SJCRH30 (cell line): ENCODE data around the gene DIO3. TPM values are rescaled to one million over a fixed set of nuclear protein-coding genes. Genes with fewer than 3 reads are reported as not detected.
"Not testable (repeated sequence)": the region's sequence is repeated elsewhere in the genome, so short reads cannot be mapped to it uniquely, and the experiment has no call there.

Experiments
- DNase-seq, 2 experiments: peaks; one replicate each; pipeline ENCODE4 v3.0.0-alpha.2; 2015 to 2020
- H3K27ac ChIP-seq: fragments of 250-450 bp; sonication (Bioruptor Pico); 2 replicates; pipeline ENCODE4 v1.5.1; 2020; ENCODE audit warnings: mild to moderate bottlenecking, moderate library complexity
- H3K27me3 ChIP-seq: fragments of 250-450 bp; sonication (Bioruptor Pico); 2 replicates; pipeline ENCODE4 v1.5.1; 2020; ENCODE audit warnings: mild to moderate bottlenecking, moderate library complexity
- H3K36me3 ChIP-seq: fragments of 250-450 bp; sonication (Bioruptor Pico); 2 replicates; pipeline ENCODE4 v1.5.1; 2020; ENCODE audit warnings: mild to moderate bottlenecking, moderate library complexity
- H3K4me1 ChIP-seq: fragments of 250-450 bp; sonication (Bioruptor Pico); 2 replicates; pipeline ENCODE4 v1.5.1; 2020; ENCODE audit warnings: mild to moderate bottlenecking, moderate library complexity
- H3K4me3 ChIP-seq: fragments of 250-450 bp; sonication (Bioruptor Pico); 2 replicates; pipeline ENCODE4 v1.5.1; 2020; ENCODE audit warnings: mild to moderate bottlenecking, moderate library complexity
- H3K9me3 ChIP-seq: fragments of 250-450 bp; sonication (Bioruptor Pico); replicated peaks from 2 replicates; pipeline ENCODE4 v1.5.1; 2020; ENCODE audit warnings: mild to moderate bottlenecking, moderate library complexity
- total RNA-seq: library from RNA; depleted of rRNA; stranded (reverse); fragments of >200 nt; shearing (Covaris generic); gene quantifications from 2 replicates; pipeline ENCODE4 v1.2.3, GENCODE V29; 2014

Gene DIO3
- total RNA-seq, 1 experiment from 2014 or later: not detected

- not testable (repeated sequence) for H3K27ac ChIP-seq, H3K9me3 ChIP-seq, H3K4me3 ChIP-seq, H3K4me1 ChIP-seq, H3K27me3 ChIP-seq, H3K36me3 ChIP-seq, DNase-seq
Observed at GRCh38 chr14:101550202-101550912, 10.9 kb upstream of the DIO3 start.

GRCh38 chr14:101551729-101552595 is 9.3 kb upstream of the DIO3 start:
- no peaks in the 10 kb centered on the region for H3K27me3 ChIP-seq
- H3K36me3 ChIP-seq: no peaks in the 10 kb centered on the region
- no peak overlapping the region for H3K27ac ChIP-seq
- no peak overlapping the region for H3K4me3 ChIP-seq
- H3K4me1 ChIP-seq: no peaks in the 10 kb centered on the region
- no peaks in the 10 kb centered on the region for H3K9me3 ChIP-seq
- no peak for DNase-seq

DNA sequence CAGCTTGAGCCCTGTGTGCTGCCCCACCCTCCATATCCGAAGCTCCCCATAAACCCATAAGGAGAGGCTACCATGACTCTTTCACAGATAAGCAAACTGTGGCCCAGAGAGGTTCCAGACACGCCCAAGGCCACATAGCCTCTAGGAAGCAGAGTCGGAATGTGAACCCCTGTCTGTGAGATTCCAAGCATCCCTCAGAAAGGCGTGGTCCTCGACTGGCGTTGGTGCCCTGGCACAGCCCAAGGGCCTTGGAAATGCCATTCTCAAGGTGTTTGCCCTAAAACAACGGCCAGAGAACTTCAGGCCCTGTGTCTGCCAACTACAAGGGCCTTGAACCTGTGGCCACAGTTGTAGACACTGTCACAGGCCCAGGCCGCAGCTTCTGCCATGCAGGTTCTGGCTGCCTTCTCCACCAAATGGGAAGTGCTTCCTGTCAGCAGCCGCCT is 8.5 kb upstream of the DIO3 start:
- no peaks in the 10 kb centered on the region for H3K27me3 ChIP-seq
- no peak overlapping the region for H3K27ac ChIP-seq
- no peaks in the 10 kb centered on the region for H3K4me1 ChIP-seq
- no peak overlapping the region for H3K4me3 ChIP-seq
- no peaks in the 10 kb centered on the region for H3K9me3 ChIP-seq
- no peaks in the 10 kb centered on the region for H3K36me3 ChIP-seq
- no peak for DNase-seq

DNA sequence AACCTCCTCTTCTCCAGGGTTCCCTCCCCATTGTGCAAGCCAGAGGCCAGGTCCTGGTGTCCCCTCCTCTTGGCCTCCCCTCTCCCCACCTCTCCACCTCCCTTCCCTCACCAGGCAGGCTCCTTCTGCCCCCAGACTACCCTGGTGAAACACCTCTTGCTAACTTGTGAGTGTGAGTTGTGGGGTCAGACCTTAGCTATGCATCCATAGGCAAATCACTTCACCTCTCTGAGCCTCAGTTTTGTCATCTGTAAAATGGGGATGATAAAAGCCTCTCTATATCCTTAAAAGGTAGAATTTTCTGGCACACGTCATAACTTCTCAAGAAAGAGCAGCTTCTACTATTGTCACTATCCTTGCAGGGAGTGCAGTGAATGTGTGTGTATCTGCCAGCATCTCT is 7.9 kb upstream of the DIO3 start:
- Histone ChIP-seq H3K9me3 (no peaks in the 10 kb centered on the region), H3K4me3 (no peak overlapping the region), H3K4me1 (no peaks in the 10 kb centered on the region), H3K27ac (no peak overlapping the region), H3K27me3 (no peaks in the 10 kb centered on the region), H3K36me3 (no peaks in the 10 kb centered on the region)
- no peak for DNase-seq

DNA sequence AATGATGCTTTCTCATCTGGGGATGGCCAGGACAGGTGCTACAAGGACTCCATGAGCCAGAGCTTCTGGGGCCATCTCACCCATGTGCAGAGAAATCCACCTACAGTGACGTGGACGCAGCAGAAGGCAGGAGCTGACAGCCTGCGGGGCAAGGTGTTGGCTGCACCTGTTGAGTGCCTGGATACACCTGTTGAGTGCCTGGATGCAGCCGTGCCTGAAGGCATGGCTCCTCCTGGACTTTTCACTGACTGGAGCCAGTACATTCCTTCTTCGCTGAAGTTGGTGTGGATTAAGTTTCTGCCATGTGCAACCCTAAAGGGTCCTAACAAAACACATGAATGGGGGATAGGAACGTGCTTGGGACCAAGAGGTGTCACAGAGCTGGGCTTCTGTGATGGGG is 7.4 kb upstream of the DIO3 start:
- Histone ChIP-seq H3K4me1 (no peaks in the 10 kb centered on the region), H3K9me3 (no peaks in the 10 kb centered on the region), H3K27me3 (no peaks in the 10 kb centered on the region), H3K36me3 (no peaks in the 10 kb centered on the region), H3K27ac (no peak overlapping the region), H3K4me3 (no peak overlapping the region)
- DNase-seq: no peak

GRCh38 chr14:101554991-101555668 is 6.2 kb upstream of the DIO3 start:
- Histone ChIP-seq H3K36me3 (no peaks in the 10 kb centered on the region), H3K9me3 (no peaks in the 10 kb centered on the region), H3K27me3 (no peaks in the 10 kb centered on the region), H3K27ac (no peak overlapping the region), H3K4me3 (no peak overlapping the region), H3K4me1 (no peaks in the 10 kb centered on the region)
- DNase-seq: peak; percentile 43 to 57

- not testable (repeated sequence) for H3K27me3 ChIP-seq
Observed at GRCh38 chr14:101555669-101556043, 5.6 kb upstream of the DIO3 start.

GRCh38 chr14:101556131-101556530 is 5.2 kb upstream of the DIO3 start:
- Histone ChIP-seq H3K27ac (no peak overlapping the region), H3K4me1 (no peaks in the 10 kb centered on the region), H3K4me3 (no peak overlapping the region), H3K27me3 (no peaks in the 10 kb centered on the region), H3K36me3 (no peaks in the 10 kb centered on the region), H3K9me3 (no peaks in the 10 kb centered on the region)
- no peak for DNase-seq

More at GRCh38 chr14:101555669-101556043, 5.6 kb upstream of the DIO3 start:
- not testable (repeated sequence) for H3K4me1 ChIP-seq, H3K9me3 ChIP-seq, H3K27ac ChIP-seq, DNase-seq, H3K4me3 ChIP-seq, H3K36me3 ChIP-seq

GRCh38 chr14:101556566-101557320 is 4.6 kb upstream of the DIO3 start:
- H3K36me3 ChIP-seq: no peaks in the 10 kb centered on the region
- H3K27me3 ChIP-seq: no peaks in the 10 kb centered on the region
- no peak overlapping the region for H3K4me3 ChIP-seq
- no peaks in the 10 kb centered on the region for H3K4me1 ChIP-seq
- no peak overlapping the region for H3K27ac ChIP-seq
- H3K9me3 ChIP-seq: no peaks in the 10 kb centered on the region
- no peak for DNase-seq

- Histone ChIP-seq H3K27ac (no peak overlapping the region), H3K4me1 (no peaks in the 10 kb centered on the region), H3K27me3 (no peaks in the 10 kb centered on the region), H3K4me3 (no peak overlapping the region), H3K36me3 (no peaks in the 10 kb centered on the region), H3K9me3 (no peaks in the 10 kb centered on the region)
- no peak for DNase-seq
Observed at GRCh38 chr14:101557321-101557695, 4.0 kb upstream of the DIO3 start.

GRCh38 chr14:101557811-101558738 is 3.2 kb upstream of the DIO3 start:
- no peak for DNase-seq
- no peaks in the 10 kb centered on the region for H3K9me3 ChIP-seq
- no peaks in the 10 kb centered on the region for H3K27me3 ChIP-seq
- no peak overlapping the region for H3K27ac ChIP-seq
- no peaks in the 10 kb centered on the region for H3K36me3 ChIP-seq
- no peak overlapping the region for H3K4me3 ChIP-seq
- H3K4me1 ChIP-seq: no peaks in the 10 kb centered on the region

DNA sequence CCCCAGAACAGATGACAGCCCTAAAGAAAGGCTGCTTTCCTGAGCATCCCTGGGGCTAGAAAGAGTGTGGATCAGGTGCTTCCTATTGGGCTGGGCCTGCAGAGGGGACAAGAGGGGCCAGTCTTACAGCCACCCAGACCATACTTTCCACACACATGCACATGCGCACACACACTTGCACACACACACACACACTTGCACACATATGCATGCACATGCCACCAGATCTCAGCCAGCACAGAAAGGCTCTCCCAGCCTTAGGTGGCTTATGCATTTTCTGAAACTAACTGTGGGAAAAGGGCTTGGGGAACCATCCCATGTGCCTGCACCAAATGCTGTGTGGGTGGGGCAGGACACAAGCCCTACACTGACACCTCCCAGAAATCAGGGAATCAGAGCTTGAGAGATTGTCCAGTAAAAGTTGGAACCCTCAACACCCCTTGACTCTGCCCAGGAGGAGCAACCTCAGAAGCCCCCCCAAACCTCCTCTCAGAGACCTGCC is 2.5 kb upstream of the DIO3 start:
- H3K9me3 ChIP-seq: no peaks in the 10 kb centered on the region
- no peak for DNase-seq
- no peaks in the 10 kb centered on the region for H3K36me3 ChIP-seq
- H3K4me1 ChIP-seq: no peaks in the 10 kb centered on the region
- H3K27me3 ChIP-seq: no peaks in the 10 kb centered on the region
- H3K27ac ChIP-seq: no peak overlapping the region
- H3K4me3 ChIP-seq: no peak overlapping the region

DNA sequence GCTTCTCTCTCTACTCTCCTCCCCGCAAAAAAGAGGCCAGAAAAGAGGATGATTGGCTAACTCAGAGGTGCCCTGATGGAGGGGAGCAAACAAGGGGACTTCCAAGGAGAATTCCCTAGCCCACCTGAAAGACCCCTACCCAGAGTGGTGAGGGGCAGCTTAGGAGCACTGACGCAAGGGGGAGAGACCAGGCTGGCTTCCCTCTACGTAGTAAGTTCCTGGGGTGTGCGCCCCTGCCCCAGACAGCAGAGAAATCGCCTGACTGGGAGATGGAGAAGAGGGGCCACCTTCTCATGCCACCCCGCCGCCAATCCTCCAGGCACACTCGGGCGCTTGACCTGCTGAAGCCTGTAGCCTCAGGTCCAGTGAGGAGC is 2.1 kb upstream of the DIO3 start:
- no peaks in the 10 kb centered on the region for H3K4me1 ChIP-seq
- no peaks in the 10 kb centered on the region for H3K27me3 ChIP-seq
- no peaks in the 10 kb centered on the region for H3K36me3 ChIP-seq
- H3K9me3 ChIP-seq: no peaks in the 10 kb centered on the region
- no peak for DNase-seq
- no peak overlapping the region for H3K4me3 ChIP-seq
- H3K27ac ChIP-seq: no peak overlapping the region
